Progenitor cell of endocrine pancreas (in vitro differentiated cells): ENCODE measurements around the gene RGSL1. TPM values are rescaled to one million over a fixed set of nuclear protein-coding genes. Genes with fewer than 3 reads are reported as not detected.
"Not testable (repeated sequence)": the region's sequence is repeated elsewhere in the genome, so short reads cannot be mapped to it uniquely, and the experiment has no call there.

ENCODE experiments used
- DNase-seq: peaks from one replicate; pipeline ENCODE4 v3.0.0; 2021; ENCODE audit warnings: low spot score; ENCODE audit not compliant: unreplicated experiment
- H3K27ac Mint-ChIP-seq: 2 replicates; pipeline ENCODE4 v1.8.0; 2021; ENCODE audit warnings: mild to moderate bottlenecking, moderate library complexity, mixed read lengths
- H3K27me3 Mint-ChIP-seq: 2 replicates; pipeline ENCODE4 v1.8.0; 2021; ENCODE audit warnings: mixed read lengths
- H3K36me3 Mint-ChIP-seq: 2 replicates; pipeline ENCODE4 v1.8.0; 2022; ENCODE audit warnings: mixed read lengths; ENCODE audit not compliant: insufficient read depth
- H3K4me1 Mint-ChIP-seq: 2 replicates; pipeline ENCODE4 v1.8.0; 2021; ENCODE audit warnings: low read depth, mixed read lengths
- H3K4me3 Mint-ChIP-seq: 2 replicates; pipeline ENCODE4 v1.8.0; 2021; ENCODE audit warnings: low read depth, mild to moderate bottlenecking, moderate library complexity, mixed read lengths
- H3K9me3 Mint-ChIP-seq: 2 replicates; pipeline ENCODE4 v1.8.0; 2021; ENCODE audit warnings: low read depth, mixed read lengths
- CTCF ChIP-seq: fragments of 200-600 bp; sonication (generic); IDR thresholded peaks from one replicate; pipeline ENCODE4 v1.5.0; 2021; ENCODE audit warnings: antibody characterized with exemption, mild to moderate bottlenecking; ENCODE audit not compliant: unreplicated experiment
- total RNA-seq: library from RNA; stranded (reverse); gene quantifications from 2 replicates; pipeline ENCODE4 v1.2.1, GENCODE V29; 2021

The RGSL1 gene
- total RNA-seq, 1 donor from 2014 or later, result not detected

- Mint-ChIP-seq H3K27me3 (no peaks in the 10 kb centered on the region), H3K27ac (no peak overlapping the region), H3K9me3 (peaks cover 21% of the 10 kb centered on the region), H3K4me3 (no peak overlapping the region), H3K4me1 (no peaks in the 10 kb centered on the region), H3K36me3 (no peaks in the 10 kb centered on the region)
- no peak for TF ChIP-seq CTCF
- DNase-seq, result no peak
Observed at GRCh38 chr1:182520736-182521135, 70.8 kb downstream of the RGSL1 start.

GRCh38 chr1:182525342-182525741 lies 75.4 kb downstream of the RGSL1 start:
- no peak for TF ChIP-seq CTCF

GRCh38 chr1:182527680-182528079 lies 77.7 kb downstream of the RGSL1 start:
- no peak for TF ChIP-seq CTCF
- DNase-seq, result no peak
- Mint-ChIP-seq H3K4me3 (no peak overlapping the region), H3K27ac (no peak overlapping the region), H3K4me1 (no peaks in the 10 kb centered on the region), H3K36me3 (no peaks in the 10 kb centered on the region), H3K27me3 (no peaks in the 10 kb centered on the region), H3K9me3 (peaks cover 24% of the 10 kb centered on the region)

More at GRCh38 chr1:182525342-182525741, 75.4 kb downstream of the RGSL1 start:
- Mint-ChIP-seq H3K4me1 (no peaks in the 10 kb centered on the region), H3K4me3 (no peak overlapping the region), H3K9me3 (peaks cover 24% of the 10 kb centered on the region), H3K36me3 (no peaks in the 10 kb centered on the region), H3K27me3 (no peaks in the 10 kb centered on the region), H3K27ac (no peak overlapping the region)
- DNase-seq, result no peak

- not testable (repeated sequence) for DNase-seq, H3K36me3 Mint-ChIP-seq, H3K4me1 Mint-ChIP-seq, H3K27ac Mint-ChIP-seq, H3K4me3 Mint-ChIP-seq, H3K27me3 Mint-ChIP-seq
- H3K9me3 Mint-ChIP-seq, result peaks cover 24% of the 10 kb centered on the region
Observed at GRCh38 chr1:182528206-182528605, 78.3 kb downstream of the RGSL1 start.

GRCh38 chr1:182533896-182534295 lies 84.0 kb downstream of the RGSL1 start:
- H3K36me3 Mint-ChIP-seq, result no peaks in the 10 kb centered on the region
- H3K27me3 Mint-ChIP-seq, result no peaks in the 10 kb centered on the region
- no peak for TF ChIP-seq CTCF
- peaks cover 3% of the 10 kb centered on the region for H3K9me3 Mint-ChIP-seq
- no peaks in the 10 kb centered on the region for H3K4me1 Mint-ChIP-seq
- no peak overlapping the region for H3K27ac Mint-ChIP-seq
- no peak overlapping the region for H3K4me3 Mint-ChIP-seq
- DNase-seq, result no peak

- Mint-ChIP-seq H3K9me3 (no peaks in the 10 kb centered on the region), H3K4me1 (no peaks in the 10 kb centered on the region), H3K27me3 (peaks cover 3% of the 10 kb centered on the region), H3K4me3 (no peak overlapping the region), H3K36me3 (no peaks in the 10 kb centered on the region), H3K27ac (no peak overlapping the region)
- no peak for DNase-seq
- no peak for TF ChIP-seq CTCF
Observed at GRCh38 chr1:182549346-182549745, 99.4 kb downstream of the RGSL1 start.
